Heart left ventricle (tissue), 13 donors: Measurements from ENCODE around the gene CCDC8.

Experiments used
- CTCF ChIP-seq, 12 donors: fragments of 200-600 bp; sonication (generic) in 4 of 12; IDR thresholded peaks; one replicate each; pipeline versions ENCODE4 v1.5.0 to v1.8.0; 2018 to 2022; ENCODE audit warnings: antibody characterized with exemption in 12 of 12, mild to moderate bottlenecking in 5 of 12
- POLR2A ChIP-seq, 2 donors: fragments of 450-650 bp; IDR thresholded peaks; one replicate each; pipeline ENCODE4 v1.6.1; 2017; ENCODE audit warnings: antibody characterized with exemption in 2 of 2, mild to moderate bottlenecking in 2 of 2, moderate library complexity in 2 of 2
- donor health status: ischemic (EF 13 %, LVEDD 7.1; RV severe dilation, severe dysfunction).
- donor health status: DM: no; HTN: yes; CAD: no.
- donor health status: DM: no; HTN: no; CAD: no.
- donor health status: ischemic (EF 25% LVEDD 6.9; RV normal size, moderate dysfunction).
- donor health status: ischemic (EF 25% LVEDD 5.7; RV mildly dilated, moderate dysfunction).
- donor health status: ischemic (EF 35%, LVEDD 5.7; RV mildly dilated, moderate dysfunction).
- donor health status: nonischemic (EF 11% LVEDD 7.7; RV severe dilation, severe dysfunction).
- donor health status: DM: yes; HTN: yes; CAD: no.
- donor health status: PGD.
- donor health status: ischemic (EF 29% LVEDD 5.4; RV normal size, mild dysfunction).
- donor health status: nonischemic (EF 23%, LVEDD 6.1; RV moderate dilation, normal function).

DNA sequence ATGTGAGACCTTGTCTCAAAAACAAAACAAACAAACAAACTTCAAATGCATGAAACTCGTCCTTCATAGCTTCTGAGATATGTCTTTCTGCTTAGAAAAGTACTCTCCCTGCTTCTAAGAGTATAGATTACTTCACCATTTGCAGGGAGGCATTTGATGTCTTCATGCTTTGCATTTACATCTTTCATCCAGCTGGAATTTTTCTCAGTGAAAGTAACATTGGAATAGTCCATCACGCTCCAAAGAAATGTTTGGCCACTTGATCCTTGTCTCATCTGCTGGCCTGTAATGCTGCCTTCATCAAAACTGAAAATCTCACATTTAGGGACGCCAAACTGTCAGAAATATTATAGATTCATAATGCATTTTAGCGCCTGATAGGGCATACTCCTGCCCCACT, 38.8 kb upstream of the CCDC8 start:
- TF ChIP-seq CTCF (IDR thresholded peaks at IDR 0.05): no peak
- no peak for TF ChIP-seq POLR2A (IDR thresholded peaks at IDR 0.05)
